ENCODE measurements around the gene EEIG1.

DNA sequence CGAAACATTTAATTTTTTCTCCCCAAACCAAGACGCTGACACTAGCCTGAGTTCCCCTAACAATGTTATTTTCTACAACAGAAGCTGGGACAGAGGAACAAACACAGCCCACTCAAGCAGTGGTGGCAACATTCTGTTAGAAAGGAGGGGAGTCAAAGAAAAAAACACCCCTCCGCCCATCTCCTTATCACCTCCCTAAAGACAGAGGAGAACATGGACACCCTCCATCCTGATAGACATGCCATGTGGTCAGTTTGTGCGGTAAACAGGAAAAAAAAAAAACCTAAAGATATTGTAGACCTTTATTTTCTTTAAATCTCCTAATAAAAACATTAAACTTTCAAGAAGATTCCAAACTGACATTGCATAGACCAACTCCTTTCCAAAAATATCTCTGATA, 40.2 kb downstream of the EEIG1 start:
- TF ChIP-seq, protein P1, sequence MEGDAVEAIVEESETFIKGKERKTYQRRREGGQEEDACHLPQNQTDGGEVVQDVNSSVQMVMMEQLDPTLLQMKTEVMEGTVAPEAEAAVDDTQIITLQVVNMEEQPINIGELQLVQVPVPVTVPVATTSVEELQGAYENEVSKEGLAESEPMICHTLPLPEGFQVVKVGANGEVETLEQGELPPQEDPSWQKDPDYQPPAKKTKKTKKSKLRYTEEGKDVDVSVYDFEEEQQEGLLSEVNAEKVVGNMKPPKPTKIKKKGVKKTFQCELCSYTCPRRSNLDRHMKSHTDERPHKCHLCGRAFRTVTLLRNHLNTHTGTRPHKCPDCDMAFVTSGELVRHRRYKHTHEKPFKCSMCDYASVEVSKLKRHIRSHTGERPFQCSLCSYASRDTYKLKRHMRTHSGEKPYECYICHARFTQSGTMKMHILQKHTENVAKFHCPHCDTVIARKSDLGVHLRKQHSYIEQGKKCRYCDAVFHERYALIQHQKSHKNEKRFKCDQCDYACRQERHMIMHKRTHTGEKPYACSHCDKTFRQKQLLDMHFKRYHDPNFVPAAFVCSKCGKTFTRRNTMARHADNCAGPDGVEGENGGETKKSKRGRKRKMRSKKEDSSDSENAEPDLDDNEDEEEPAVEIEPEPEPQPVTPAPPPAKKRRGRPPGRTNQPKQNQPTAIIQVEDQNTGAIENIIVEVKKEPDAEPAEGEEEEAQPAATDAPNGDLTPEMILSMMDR (IDR thresholded peaks at IDR 0.05; ENCODE audit: low read depth, low read length) = no peak
- no peak for TF ChIP-seq EZH2phosphoT487 (IDR thresholded peaks at IDR 0.05; ENCODE audit: low read depth)
